Measurements from ENCODE around the gene TMX4. TPM values are rescaled to one million over a fixed set of nuclear protein-coding genes. Genes with fewer than 3 reads are reported as not detected.

TMX4 gene
- total RNA-seq, 1 experiment from 2014 or later, result 11.7 TPM

- Histone ChIP-seq H2BK20ac (ENCODE audit: low read depth, low read length, poor library complexity, severe bottlenecking) (no peak overlapping the region), H4K8ac (replicated peaks; ENCODE audit: insufficient read length, low read depth, low read length) (no peak overlapping the region), H3K23me2 (ENCODE audit: insufficient read length, low read depth, low read length, poor library complexity, severe bottlenecking) (no peaks in the 10 kb centered on the region), H3K27me3 (ENCODE audit: insufficient read depth, low read length) (no peaks in the 10 kb centered on the region), H3K18ac (ENCODE audit: insufficient read length, low read depth, low read length) (no peak overlapping the region), H2AFZ (ENCODE audit: low read length) (no peak overlapping the region), H3K79me2 (ENCODE audit: insufficient read depth, low read length) (no peaks in the 10 kb centered on the region), H3K27ac (ENCODE audit: insufficient read length, low read depth, low read length) (no peak overlapping the region), H3K4me1 (ENCODE audit: insufficient read depth, low read length) (no peaks in the 10 kb centered on the region), H3K56ac (ENCODE audit: insufficient read length, low read depth, low read length) (no peak overlapping the region), H3T11ph (ENCODE audit: low read length) (no peak overlapping the region), H4K91ac (ENCODE audit: insufficient read length, low read depth, low read length) (no peak overlapping the region), H3K14ac (ENCODE audit: insufficient read depth, low read length) (no peak overlapping the region), H2AK5ac (ENCODE audit: insufficient read length, low read length) (no peak overlapping the region), H2BK12ac (ENCODE audit: insufficient read length, low read depth, low read length) (no peak overlapping the region), H2BK5ac (ENCODE audit: insufficient read length, low read length) (no peak overlapping the region), H3K4me2 (ENCODE audit: insufficient read depth, insufficient read length, low read length) (no peak overlapping the region), H3K23ac (ENCODE audit: insufficient read length, low read depth, low read length) (no peak overlapping the region), H3K79me1 (ENCODE audit: insufficient read depth, low read depth, low read length, poor library complexity, severe bottlenecking) (no peaks in the 10 kb centered on the region), H4K5ac (ENCODE audit: insufficient read length, low read depth, low read length) (no peak overlapping the region), H4K20me1 (ENCODE audit: control insufficient read depth, insufficient read depth, insufficient read length) (no peaks in the 10 kb centered on the region), H3K9ac (ENCODE audit: extremely low read depth, insufficient read length, low read length) (no peak overlapping the region), H3K4ac (ENCODE audit: low read depth, low read length) (no peak overlapping the region), H3K9me3 (ENCODE audit: control insufficient read depth, low read depth, low read length) (no peaks in the 10 kb centered on the region), H2BK120ac (ENCODE audit: low read depth, low read length, poor library complexity, severe bottlenecking) (no peak overlapping the region), H2BK15ac (ENCODE audit: low read depth, low read length) (no peak overlapping the region)
- Mint-ChIP-seq H3K27ac (no peak overlapping the region), H3K36me3 (ENCODE audit: insufficient read depth in 1 of 3, low read depth in 3 of 3) (no peaks in the 10 kb centered on the region), H3K27me3 (ENCODE audit: low read depth) (no peaks in the 10 kb centered on the region), H3K4me3 (no peak overlapping the region), H3K4me1 (no peaks in the 10 kb centered on the region), H3K9me3 (no peaks in the 10 kb centered on the region)
- no peak for DNase-seq
- TF ChIP-seq CTCF (conservative IDR thresholded peaks at IDR 0.05), result no peak
- WGBS (ENCODE audit: extremely low coverage, insufficient read length, low lambda C conversion rate), result no CpG with 5 or more reads among the region's 3 CpGs
Observed at GRCh38 chr20:7966176-7966575, 53.4 kb downstream of the TMX4 start.
